Testis (tissue), 2 donors: ENCODE data around the gene PLCL2.

Experiments
- POLR2A ChIP-seq: fragments of 450-650 bp; IDR thresholded peaks from one replicate; pipeline ENCODE4 v1.6.1; 2017; ENCODE audit warnings: antibody characterized with exemption, mild to moderate bottlenecking, moderate library complexity
- TF ChIP-seq, protein P1 (sequence below), 3 experiments: fragments of 450-650 bp in 2 of 3; fragments of 200-600 bp in 1 of 3; sonication (generic) in 1 of 3; IDR thresholded peaks; one replicate each; pipeline ENCODE4 v1.5.1; 2016 to 2019; ENCODE audit warnings: antibody characterized with exemption in 3 of 3, mild to moderate bottlenecking in 2 of 3, moderate library complexity in 1 of 3

DNA sequence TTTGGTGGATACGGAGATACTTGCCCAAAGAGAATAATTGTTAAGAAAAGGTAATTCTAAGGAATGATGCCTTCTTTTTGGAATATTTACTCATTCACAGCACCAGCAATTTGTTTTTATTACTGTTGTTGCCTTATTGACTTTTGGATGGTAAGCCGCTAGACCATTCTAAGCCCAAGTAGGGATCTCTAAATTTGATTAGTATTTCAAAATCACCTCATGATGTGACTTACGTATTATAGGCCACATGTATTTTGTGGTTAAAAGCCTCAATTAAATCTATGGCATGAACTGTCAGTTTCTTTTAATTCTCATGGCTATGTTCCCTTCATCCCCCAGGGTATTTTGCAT lies 94.1 kb downstream of the PLCL2 start:
- TF ChIP-seq, protein P1, sequence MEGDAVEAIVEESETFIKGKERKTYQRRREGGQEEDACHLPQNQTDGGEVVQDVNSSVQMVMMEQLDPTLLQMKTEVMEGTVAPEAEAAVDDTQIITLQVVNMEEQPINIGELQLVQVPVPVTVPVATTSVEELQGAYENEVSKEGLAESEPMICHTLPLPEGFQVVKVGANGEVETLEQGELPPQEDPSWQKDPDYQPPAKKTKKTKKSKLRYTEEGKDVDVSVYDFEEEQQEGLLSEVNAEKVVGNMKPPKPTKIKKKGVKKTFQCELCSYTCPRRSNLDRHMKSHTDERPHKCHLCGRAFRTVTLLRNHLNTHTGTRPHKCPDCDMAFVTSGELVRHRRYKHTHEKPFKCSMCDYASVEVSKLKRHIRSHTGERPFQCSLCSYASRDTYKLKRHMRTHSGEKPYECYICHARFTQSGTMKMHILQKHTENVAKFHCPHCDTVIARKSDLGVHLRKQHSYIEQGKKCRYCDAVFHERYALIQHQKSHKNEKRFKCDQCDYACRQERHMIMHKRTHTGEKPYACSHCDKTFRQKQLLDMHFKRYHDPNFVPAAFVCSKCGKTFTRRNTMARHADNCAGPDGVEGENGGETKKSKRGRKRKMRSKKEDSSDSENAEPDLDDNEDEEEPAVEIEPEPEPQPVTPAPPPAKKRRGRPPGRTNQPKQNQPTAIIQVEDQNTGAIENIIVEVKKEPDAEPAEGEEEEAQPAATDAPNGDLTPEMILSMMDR (IDR thresholded peaks at IDR 0.05) = no peak
- no peak for TF ChIP-seq POLR2A
